ENCODE measurements around the gene MSGN1.

The MSGN1 gene

GRCh38 chr2:17804358-17804757, 11.9 kb upstream of the MSGN1 start:
- H3K4me3 ChIP-seq (ENCODE audit: insufficient read depth, low read depth, low read length, poor library complexity, severe bottlenecking) = no peak overlapping the region

GRCh38 chr2:17805166-17805565, 11.1 kb upstream of the MSGN1 start:
- no peak overlapping the region for H3K4me3 ChIP-seq (ENCODE audit: insufficient read depth, low read depth, low read length, poor library complexity, severe bottlenecking)
- no peak overlapping the region for H3K27ac ChIP-seq (ENCODE audit: insufficient read depth, low read length, poor library complexity, severe bottlenecking)
- H3K9me3 ChIP-seq (ENCODE audit: control insufficient read depth, low read length) = no peaks in the 10 kb centered on the region
- H3K4me1 ChIP-seq (ENCODE audit: control insufficient read depth, insufficient read depth, low read length, poor library complexity, severe bottlenecking) = no peaks in the 10 kb centered on the region
- H3K27me3 ChIP-seq (replicated peaks; ENCODE audit: control insufficient read depth, insufficient read depth, low read length, poor library complexity, severe bottlenecking) = peaks cover 7% of the 10 kb centered on the region
- H3K36me3 ChIP-seq (ENCODE audit: control insufficient read depth, insufficient read depth, low read length) = no peaks in the 10 kb centered on the region
- no peak for DNase-seq

More at GRCh38 chr2:17804358-17804757, 11.9 kb upstream of the MSGN1 start:
- Histone ChIP-seq H3K36me3 (ENCODE audit: control insufficient read depth, insufficient read depth, low read length) (no peaks in the 10 kb centered on the region), H3K27me3 (replicated peaks; ENCODE audit: control insufficient read depth, insufficient read depth, low read length, poor library complexity, severe bottlenecking) (peaks cover 7% of the 10 kb centered on the region), H3K27ac (ENCODE audit: insufficient read depth, low read length, poor library complexity, severe bottlenecking) (no peak overlapping the region), H3K4me1 (ENCODE audit: control insufficient read depth, insufficient read depth, low read length, poor library complexity, severe bottlenecking) (no peaks in the 10 kb centered on the region), H3K9me3 (ENCODE audit: control insufficient read depth, low read length) (no peaks in the 10 kb centered on the region)
- DNase-seq = no peak

- no peak for DNase-seq
- no peaks in the 10 kb centered on the region for H3K9me3 ChIP-seq (ENCODE audit: control insufficient read depth, low read length)
- H3K4me3 ChIP-seq (ENCODE audit: insufficient read depth, low read depth, low read length, poor library complexity, severe bottlenecking) = no peak overlapping the region
- H3K27ac ChIP-seq (ENCODE audit: insufficient read depth, low read length, poor library complexity, severe bottlenecking) = no peak overlapping the region
- H3K27me3 ChIP-seq (replicated peaks; ENCODE audit: control insufficient read depth, insufficient read depth, low read length, poor library complexity, severe bottlenecking) = peaks cover 7% of the 10 kb centered on the region
- no peaks in the 10 kb centered on the region for H3K36me3 ChIP-seq (ENCODE audit: control insufficient read depth, insufficient read depth, low read length)
- no peaks in the 10 kb centered on the region for H3K4me1 ChIP-seq (ENCODE audit: control insufficient read depth, insufficient read depth, low read length, poor library complexity, severe bottlenecking)
Observed at GRCh38 chr2:17805717-17806363, 10.4 kb upstream of the MSGN1 start.

- Histone ChIP-seq H3K27me3 (replicated peaks; ENCODE audit: control insufficient read depth, insufficient read depth, low read length, poor library complexity, severe bottlenecking) (no peaks in the 10 kb centered on the region), H3K9me3 (ENCODE audit: control insufficient read depth, low read length) (no peaks in the 10 kb centered on the region), H3K4me3 (ENCODE audit: insufficient read depth, low read depth, low read length, poor library complexity, severe bottlenecking) (no peak overlapping the region), H3K27ac (ENCODE audit: insufficient read depth, low read length, poor library complexity, severe bottlenecking) (no peak overlapping the region), H3K4me1 (ENCODE audit: control insufficient read depth, insufficient read depth, low read length, poor library complexity, severe bottlenecking) (no peaks in the 10 kb centered on the region), H3K36me3 (ENCODE audit: control insufficient read depth, insufficient read depth, low read length) (no peaks in the 10 kb centered on the region)
- no peak for DNase-seq
Observed at GRCh38 chr2:17813010-17813741, 3.1 kb upstream of the MSGN1 start.

- no peaks in the 10 kb centered on the region for H3K36me3 ChIP-seq (ENCODE audit: control insufficient read depth, insufficient read depth, low read length)
- H3K27me3 ChIP-seq (replicated peaks; ENCODE audit: control insufficient read depth, insufficient read depth, low read length, poor library complexity, severe bottlenecking) = no peaks in the 10 kb centered on the region
- no peak overlapping the region for H3K27ac ChIP-seq (ENCODE audit: insufficient read depth, low read length, poor library complexity, severe bottlenecking)
- H3K4me1 ChIP-seq (ENCODE audit: control insufficient read depth, insufficient read depth, low read length, poor library complexity, severe bottlenecking) = no peaks in the 10 kb centered on the region
- no peak overlapping the region for H3K4me3 ChIP-seq (ENCODE audit: insufficient read depth, low read depth, low read length, poor library complexity, severe bottlenecking)
- H3K9me3 ChIP-seq (ENCODE audit: control insufficient read depth, low read length) = no peaks in the 10 kb centered on the region
- DNase-seq = no peak
Observed at GRCh38 chr2:17813742-17814473, 2.4 kb upstream of the MSGN1 start.

- Histone ChIP-seq H3K4me3 (ENCODE audit: insufficient read depth, low read depth, low read length, poor library complexity, severe bottlenecking) (no peak overlapping the region), H3K36me3 (ENCODE audit: control insufficient read depth, insufficient read depth, low read length) (no peaks in the 10 kb centered on the region), H3K9me3 (ENCODE audit: control insufficient read depth, low read length) (no peaks in the 10 kb centered on the region), H3K27me3 (replicated peaks; ENCODE audit: control insufficient read depth, insufficient read depth, low read length, poor library complexity, severe bottlenecking) (no peaks in the 10 kb centered on the region), H3K27ac (ENCODE audit: insufficient read depth, low read length, poor library complexity, severe bottlenecking) (no peak overlapping the region), H3K4me1 (ENCODE audit: control insufficient read depth, insufficient read depth, low read length, poor library complexity, severe bottlenecking) (no peaks in the 10 kb centered on the region)
- DNase-seq = no peak
Observed at GRCh38 chr2:17814601-17815000, 1.7 kb upstream of the MSGN1 start.

GRCh38 chr2:17815468-17816184, 634 bp upstream of the MSGN1 start:
- no peak overlapping the region for H3K27ac ChIP-seq (ENCODE audit: insufficient read depth, low read length, poor library complexity, severe bottlenecking)
- H3K27me3 ChIP-seq (replicated peaks; ENCODE audit: control insufficient read depth, insufficient read depth, low read length, poor library complexity, severe bottlenecking) = no peaks in the 10 kb centered on the region
- DNase-seq = no peak
- no peak overlapping the region for H3K4me3 ChIP-seq (ENCODE audit: insufficient read depth, low read depth, low read length, poor library complexity, severe bottlenecking)
- no peaks in the 10 kb centered on the region for H3K9me3 ChIP-seq (ENCODE audit: control insufficient read depth, low read length)
- no peaks in the 10 kb centered on the region for H3K36me3 ChIP-seq (ENCODE audit: control insufficient read depth, insufficient read depth, low read length)
- H3K4me1 ChIP-seq (ENCODE audit: control insufficient read depth, insufficient read depth, low read length, poor library complexity, severe bottlenecking) = no peaks in the 10 kb centered on the region

- no peak overlapping the region for H3K4me3 ChIP-seq (ENCODE audit: insufficient read depth, low read depth, low read length, poor library complexity, severe bottlenecking)
- H3K4me1 ChIP-seq (ENCODE audit: control insufficient read depth, insufficient read depth, low read length, poor library complexity, severe bottlenecking) = no peaks in the 10 kb centered on the region
- H3K9me3 ChIP-seq (ENCODE audit: control insufficient read depth, low read length) = no peaks in the 10 kb centered on the region
- H3K27me3 ChIP-seq (replicated peaks; ENCODE audit: control insufficient read depth, insufficient read depth, low read length, poor library complexity, severe bottlenecking) = no peaks in the 10 kb centered on the region
- no peak overlapping the region for H3K27ac ChIP-seq (ENCODE audit: insufficient read depth, low read length, poor library complexity, severe bottlenecking)
- no peak for DNase-seq
- H3K36me3 ChIP-seq (ENCODE audit: control insufficient read depth, insufficient read depth, low read length) = no peaks in the 10 kb centered on the region
Observed at GRCh38 chr2:17818235-17818815, 2.1 kb downstream of the MSGN1 start.

- DNase-seq = no peak
- Histone ChIP-seq H3K36me3 (ENCODE audit: control insufficient read depth, insufficient read depth, low read length) (no peaks in the 10 kb centered on the region), H3K4me3 (ENCODE audit: insufficient read depth, low read depth, low read length, poor library complexity, severe bottlenecking) (no peak overlapping the region), H3K27me3 (replicated peaks; ENCODE audit: control insufficient read depth, insufficient read depth, low read length, poor library complexity, severe bottlenecking) (no peaks in the 10 kb centered on the region), H3K27ac (ENCODE audit: insufficient read depth, low read length, poor library complexity, severe bottlenecking) (no peak overlapping the region), H3K4me1 (ENCODE audit: control insufficient read depth, insufficient read depth, low read length, poor library complexity, severe bottlenecking) (no peaks in the 10 kb centered on the region), H3K9me3 (ENCODE audit: control insufficient read depth, low read length) (no peaks in the 10 kb centered on the region)
Observed at GRCh38 chr2:17821080-17821479, 4.8 kb downstream of the MSGN1 start.
